Stimulated activated CD8-positive, alpha-beta memory T cell treated with anti-CD3 and anti-CD28 coated beads, Interleukin-12 subunit alpha, Interleukin-12 subunit beta, amount 100 ng/mL, for 4 hours (primary cell): ENCODE results near the gene ADIRF.
"Not testable (repeated sequence)": the region's sequence is repeated elsewhere in the genome, so short reads cannot be mapped to it uniquely, and the experiment has no call there.

Experiments used
- DNase-seq: peaks from one replicate; pipeline ENCODE4 v3.0.0-alpha.2; 2020; ENCODE audit warnings: low read depth

Gene ADIRF

DNA sequence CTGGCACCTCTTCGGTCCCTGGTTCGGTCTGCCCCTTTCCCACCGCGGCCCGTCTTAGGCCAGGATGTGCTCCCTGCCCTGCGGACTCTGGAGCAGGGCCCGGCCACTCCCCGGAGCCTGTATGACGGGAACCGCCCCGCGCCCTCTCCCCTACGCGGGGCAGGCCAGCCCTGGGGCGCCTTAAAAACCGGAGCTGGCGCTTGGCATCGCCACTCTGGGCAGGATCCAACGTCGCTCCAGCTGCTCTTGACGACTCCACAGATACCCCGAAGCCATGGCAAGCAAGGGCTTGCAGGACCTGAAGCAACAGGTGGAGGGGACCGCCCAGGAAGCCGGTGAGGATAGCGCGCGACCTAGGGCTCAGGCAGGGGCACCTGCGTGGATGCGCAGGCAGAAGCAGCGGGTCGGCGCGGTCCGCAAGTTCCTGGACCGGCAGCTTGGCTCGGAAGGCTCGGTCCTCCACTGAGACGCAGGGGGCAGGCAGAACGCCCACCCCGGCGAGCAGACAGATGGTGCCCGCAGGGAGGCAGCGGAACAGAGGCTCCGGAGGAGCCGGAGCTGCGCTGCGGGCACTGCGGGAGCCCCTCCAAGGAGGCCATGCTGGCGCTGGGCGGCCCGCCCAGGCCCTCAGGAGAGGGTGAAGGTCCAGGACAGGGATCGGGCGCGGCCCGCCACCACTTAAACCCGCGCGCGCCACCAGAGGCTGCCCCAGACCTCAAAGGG is at the start of gene ADIRF:
Gene ADIRF, plus strand, starts transcription at position 212 of the 723 bp plus-strand sequence. Its CDS starts 63 bp downstream, at position 275.
- no peak for DNase-seq

DNA sequence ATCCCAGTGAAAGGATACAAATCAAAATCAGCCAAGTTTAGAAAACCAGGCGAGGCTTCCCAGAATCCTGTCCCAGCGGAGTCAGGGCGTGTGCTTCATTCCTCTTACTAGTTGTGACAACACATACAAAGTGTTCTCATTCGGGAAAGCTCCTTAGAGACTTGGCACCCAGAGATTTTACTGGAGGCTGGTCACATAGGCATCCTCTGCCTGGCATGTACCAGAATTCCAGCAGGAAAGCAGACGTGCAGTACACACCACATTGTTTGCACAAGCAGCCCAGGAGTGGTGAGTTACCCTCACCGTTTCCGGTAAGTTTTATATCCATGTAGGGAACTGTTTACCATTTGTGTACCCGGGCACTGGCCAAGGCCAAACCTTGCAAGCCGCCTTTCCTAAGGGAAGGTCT is 45.7 kb upstream of the ADIRF start:
- DNase-seq, result no peak

DNA sequence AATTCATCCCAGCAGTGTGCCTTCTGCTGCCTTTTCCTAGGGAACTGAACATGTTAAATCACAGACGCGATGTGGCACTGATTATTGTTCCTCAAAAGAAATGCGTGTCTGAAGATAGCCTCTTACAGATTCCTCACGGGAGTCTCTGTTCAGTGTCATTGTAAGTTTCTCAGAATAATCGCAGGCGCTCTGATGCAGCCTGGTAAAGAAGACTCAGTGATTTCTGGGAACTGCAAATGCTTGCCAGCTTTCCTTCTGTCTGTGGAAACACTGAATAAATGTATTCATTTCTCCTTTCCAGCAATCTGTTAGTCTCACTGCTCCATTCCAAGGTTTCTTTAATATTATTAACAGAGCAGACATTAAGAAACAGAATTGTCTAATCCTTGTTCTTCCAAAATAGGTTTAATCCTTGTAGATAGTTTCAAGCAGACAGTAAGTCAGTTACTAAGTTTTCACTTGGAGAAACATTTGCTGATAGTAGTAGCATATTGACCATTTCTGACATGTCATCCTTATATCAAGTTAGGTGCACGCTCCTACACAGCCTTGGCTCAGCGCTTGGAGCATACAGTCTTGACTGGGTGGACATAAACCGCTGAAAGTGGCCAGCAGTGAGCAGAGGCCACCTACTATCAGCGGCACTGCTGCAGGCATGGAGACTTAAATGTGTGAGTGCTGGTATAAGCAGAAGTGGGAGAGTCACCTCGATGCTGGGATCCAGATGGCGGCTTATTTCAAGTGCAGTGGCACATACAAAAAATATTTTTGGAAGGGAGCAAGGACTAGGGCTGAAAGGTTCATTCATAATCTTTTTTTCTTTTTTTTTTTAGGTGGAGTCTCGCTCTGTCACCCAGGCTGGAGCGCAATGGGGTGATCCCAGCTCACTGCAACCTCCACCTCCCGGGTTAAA is 38.6 kb upstream of the ADIRF start:
- DNase-seq, result no peak

DNA sequence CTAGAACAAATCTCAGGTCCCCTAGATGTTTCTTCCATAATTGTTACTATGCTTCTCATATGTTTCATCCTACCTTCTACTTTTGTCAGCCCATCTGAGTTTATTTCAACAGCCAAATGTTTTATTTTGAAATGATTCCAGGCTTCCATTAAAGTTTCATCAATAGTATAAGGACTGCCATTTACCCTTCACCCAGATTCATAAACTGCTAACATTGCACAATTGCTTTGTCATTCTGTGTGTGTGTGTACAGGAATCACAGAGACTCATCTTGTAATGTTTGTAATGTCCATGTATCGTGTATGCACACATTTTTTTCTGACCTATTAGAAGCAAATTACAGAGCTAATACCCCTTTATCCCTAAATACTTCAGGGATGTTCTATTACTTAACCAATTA is 36.4 kb upstream of the ADIRF start:
- DNase-seq, result no peak

DNA sequence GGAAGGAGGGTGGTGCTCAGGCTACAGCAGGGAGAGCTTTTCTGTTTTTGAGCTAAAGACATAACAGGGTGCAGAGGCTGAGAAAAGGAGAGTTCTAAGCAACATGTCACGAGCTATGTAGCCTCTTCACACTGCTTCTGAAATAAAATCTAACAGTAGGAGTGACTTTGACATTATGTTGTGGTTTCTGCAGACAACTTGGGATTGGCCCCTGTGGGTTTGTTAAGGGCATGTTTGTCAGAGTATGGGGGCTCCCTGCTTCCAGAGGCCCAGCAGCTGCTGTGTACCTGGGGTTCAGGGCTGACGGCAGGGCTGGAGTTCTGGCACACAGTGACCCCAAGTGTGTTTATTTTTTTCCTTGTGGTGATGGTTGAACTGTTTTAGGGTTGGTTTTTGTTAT is 35.6 kb upstream of the ADIRF start:
- no peak for DNase-seq

DNA sequence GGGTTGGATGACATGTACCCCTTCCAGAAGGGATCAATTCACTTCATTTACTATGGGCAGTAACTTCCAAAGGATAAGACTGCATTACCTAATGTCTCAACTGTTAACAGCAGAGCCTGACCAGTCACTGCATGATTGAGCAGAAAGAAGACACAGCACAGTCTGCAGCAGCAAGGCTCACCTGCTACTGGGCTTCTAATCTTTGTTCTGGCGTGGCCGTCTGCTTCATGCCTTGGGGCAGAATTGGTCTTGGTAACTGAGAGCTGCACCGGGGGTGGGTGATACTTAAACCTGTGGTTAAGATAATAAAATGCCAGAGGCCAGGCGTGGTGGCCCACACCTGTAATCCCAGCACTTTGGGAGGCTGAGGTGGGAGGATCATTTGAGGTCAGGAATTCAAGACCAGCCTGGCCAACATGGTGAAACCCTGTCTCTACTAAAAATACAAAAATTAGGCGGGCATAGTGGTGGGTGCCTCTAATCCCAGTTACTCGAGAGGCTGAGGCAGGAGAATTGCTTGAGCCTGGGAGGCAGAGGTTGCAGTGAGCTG is 34.0 kb upstream of the ADIRF start:
- DNase-seq, result not testable (repeated sequence)

DNA sequence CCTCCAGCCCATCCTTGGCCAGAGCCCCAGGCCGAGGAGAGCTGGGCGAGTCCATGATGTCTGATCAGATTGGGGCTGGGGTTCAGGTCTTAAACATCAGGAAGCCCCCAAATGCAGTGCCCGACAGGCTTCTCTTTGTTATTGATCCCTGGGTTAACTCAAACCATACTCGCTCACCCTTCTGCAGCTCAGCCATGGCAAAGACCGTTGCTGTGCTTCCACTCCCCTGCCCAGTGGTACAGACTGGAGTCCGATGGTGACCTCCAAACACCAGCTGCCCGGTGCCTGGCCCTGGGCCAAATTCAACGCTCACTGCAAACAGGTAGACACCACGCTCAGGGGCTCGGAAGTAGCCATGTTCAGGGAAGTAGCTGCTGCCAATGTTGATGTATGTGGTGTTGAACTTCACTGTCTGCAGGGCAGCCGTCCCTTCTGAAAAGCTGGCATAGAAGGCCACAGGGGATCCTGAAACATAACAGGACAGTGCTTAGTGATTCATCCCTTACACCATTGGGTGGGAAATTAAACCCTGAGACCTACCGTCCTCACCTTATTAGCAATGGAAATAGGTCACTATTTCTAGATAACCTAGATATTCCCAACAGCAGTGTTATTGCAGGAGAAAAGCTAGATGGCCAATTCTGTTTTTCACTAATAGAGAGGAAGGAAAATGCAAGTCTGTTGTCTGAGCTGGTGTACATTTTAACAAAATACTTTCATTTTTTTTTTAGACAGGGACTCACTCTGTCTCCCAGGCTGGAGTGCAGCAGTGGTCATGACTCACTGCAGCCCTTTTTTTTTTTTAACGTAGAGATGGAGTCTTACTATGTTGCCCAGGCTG is 31.4 kb upstream of the ADIRF start:
- DNase-seq, result no peak

DNA sequence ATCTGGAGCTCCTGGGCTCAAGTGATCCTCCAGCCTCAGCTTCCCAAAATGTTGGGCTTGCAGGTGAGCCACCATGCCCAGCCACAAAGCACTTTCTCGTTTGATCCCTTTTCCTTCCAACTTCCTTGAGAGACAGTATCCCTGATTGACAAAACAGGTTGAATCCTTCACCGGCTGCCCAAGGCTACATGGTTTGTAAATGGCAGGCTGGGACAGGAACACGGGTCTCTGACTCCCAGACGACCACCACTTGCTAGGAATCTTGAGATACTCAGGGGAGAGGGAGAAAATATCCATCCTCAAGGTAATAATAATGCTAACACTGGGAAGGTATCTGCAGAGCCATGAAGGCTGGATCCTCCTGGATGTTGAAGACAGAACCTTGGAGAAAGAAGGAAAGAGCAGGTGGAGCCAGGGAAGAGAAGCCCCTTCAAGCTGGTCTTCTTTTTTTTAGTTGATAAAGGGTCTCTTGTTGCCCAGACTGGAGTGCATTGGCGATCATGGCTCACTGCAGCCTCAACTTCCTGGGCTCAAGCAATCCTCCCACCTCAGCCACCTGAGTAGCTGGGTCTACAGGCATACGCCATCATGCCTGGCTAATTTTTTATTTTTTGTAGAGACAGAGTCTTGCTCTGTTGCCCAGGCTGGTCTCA is 30.7 kb upstream of the ADIRF start:
- no peak for DNase-seq

DNA sequence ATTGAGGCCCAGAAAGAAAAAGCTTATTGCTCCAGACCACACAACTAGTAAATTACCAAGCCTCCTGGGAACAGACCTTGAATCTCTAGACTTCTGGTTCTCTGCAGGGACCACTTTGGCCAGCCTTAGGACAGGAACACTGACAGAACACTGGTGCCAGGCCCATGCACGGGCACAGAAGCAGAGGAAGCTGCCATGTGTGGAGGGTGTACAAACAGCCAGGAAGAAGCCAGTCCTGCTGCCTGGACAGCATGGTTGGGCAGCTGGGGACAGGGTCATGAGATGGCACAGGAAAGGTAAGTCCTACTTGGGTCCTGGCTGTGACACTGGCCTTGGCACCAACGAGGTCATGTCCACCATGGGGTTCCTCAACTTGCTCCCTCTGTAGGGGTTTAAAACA is 30.0 kb upstream of the ADIRF start:
- no peak for DNase-seq

DNA sequence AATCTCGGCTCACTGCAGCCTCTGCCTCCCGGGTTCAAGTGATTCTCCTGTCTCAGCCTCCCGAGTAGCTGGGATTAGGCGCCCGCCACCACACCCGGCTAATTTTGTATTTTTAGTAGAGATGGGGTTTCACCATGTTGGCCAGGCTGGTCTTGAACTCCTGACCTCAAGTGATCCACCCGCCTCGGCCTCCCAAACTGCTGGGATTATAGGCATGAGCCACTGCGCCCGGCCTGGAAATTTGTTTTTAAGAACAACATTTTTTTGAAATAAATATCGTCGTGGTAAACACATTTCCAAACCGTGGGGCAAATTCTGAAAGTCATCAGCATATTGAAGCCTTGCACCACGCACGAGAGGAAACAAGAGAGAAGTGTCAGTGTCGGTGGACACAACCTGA is 28.2 kb upstream of the ADIRF start:
- not testable (repeated sequence) for DNase-seq

DNA sequence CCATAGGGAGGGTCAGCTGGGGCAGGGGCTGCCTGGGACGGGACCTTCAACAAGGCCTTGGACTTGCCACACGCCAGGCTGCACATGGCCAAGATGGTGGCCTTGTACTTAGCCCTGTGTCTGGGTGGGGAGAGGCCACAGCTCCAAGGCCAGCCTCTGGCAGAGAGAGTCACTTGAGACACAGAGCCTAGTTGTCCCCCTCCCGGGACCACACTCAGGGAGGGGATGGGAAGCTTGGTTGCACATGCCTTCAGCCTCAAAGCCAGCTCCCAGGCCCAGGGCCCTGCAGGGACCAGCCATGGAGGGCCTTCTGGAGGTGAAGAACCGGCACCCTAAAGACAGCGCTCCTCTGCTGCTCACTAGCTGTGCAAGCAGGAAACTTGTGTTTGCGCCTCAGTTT is 27.6 kb upstream of the ADIRF start:
- no peak for DNase-seq

DNA sequence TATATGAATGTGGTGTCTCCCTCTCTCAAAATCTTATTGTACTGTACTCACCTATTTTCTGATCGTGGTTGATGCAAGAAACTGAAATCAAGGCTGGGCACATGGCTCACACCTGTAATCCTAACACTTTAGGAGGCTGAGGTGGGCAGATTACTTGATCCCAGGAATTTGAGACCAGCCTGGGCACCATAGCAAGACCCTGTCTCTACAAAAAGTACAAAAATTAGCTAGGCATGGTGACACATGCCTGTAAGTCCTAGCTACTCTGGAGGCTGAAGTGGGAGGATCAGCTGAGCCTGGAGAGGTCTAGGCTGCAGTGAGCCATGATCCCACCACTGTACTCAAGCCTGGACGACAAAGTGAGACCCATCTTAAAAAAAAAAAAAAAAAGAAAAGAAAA is 26.9 kb upstream of the ADIRF start:
- DNase-seq, result no peak

DNA sequence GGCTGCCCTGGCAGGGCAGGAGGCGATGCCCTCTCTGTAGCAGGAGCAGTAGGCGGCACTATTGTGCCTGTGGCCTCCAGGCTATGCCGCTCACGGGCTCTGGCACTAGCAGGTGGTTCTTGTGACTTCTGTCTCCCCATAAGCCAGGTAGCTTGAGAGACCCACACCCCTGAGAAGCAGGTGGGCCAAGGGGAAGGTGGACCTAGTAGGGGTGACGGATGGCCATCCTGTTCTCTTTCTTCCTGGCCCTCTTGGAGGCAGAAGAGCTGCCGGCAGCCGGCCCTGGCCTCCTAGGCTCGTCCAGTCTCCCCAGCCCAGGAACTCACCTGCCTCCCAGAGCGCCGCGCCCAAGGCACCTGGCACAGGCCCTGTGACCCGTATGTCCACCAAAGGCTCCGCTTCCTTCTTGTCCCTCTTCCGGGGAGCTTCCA is 26.3 kb upstream of the ADIRF start:
- no peak for DNase-seq

DNA sequence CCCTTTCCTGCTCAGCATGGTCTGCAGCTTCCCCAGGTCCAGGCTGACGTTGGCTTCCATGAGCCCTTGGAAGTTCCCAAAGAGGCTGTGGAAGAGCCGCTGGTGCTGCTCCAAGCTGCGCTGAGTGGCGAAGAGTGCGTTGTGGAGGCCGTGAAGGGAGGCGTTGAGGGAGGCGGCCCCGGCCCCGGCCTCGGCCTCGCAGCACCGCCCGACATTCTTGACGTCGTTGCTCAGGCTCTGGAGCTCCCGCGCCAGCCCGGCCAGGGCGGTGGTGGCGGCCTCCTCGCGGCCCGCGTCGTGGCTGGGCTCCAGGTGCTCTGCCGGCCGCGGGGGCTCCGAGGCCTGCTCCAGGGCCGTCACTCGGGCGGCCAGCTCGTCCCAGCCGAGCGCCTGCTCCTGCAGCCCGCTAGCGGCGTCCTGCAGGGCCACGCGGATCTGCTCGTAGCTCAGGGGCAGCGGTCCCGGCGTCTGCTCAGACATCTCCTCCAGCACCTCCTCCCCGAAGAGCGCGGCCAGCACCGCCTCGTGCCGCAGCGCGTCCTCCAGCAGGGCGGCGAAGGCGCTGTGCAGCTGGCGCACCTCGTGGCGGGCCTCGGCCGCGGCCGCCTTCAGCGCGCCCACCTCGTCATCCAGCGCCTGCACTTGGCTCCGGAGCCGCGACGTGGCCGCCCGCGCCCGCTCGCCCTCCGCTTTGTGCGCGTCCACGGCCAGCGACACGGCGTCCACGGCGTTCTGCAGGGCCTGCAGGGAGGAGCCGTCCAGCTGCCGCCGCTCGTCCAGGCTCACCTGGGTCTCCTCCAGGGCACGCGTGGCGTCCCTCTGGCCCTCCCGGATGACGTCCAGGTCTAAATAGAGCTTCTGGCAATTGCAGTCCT is 25.6 kb upstream of the ADIRF start:
- DNase-seq, result no peak

DNA sequence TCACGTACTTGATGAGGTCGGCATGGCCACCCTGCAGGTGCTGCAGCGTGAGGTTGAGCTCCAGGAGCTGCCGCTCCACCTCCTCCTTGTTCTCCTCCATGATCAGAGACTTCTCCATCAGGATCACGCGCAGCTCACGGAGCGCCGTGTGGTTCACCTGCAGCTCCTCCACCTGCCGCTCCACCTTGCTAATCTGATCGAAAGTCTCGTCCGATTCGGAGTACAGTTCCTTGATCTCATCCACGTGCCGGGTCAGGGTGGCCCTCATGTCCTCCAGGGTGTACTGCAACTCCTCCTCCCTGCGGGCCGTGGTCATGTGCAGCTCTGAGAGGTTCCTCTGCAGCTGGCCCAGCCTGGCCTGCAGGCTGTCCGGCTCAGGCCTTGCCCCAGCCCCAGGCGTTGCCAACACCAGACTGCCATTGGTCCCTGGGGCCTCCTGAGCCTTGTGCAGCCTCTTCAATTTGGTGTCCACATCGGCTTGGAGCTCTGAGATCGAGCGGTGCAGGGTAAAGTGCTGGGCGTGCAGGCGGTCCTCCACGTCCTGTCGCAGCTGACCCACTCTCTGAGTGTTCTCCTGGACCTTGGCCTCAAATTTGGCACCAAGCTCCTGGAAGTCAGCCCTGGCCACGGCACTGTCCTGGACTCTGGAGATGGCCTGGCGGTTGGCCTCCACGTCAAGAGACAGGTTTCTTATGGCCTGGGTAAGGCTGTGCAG is 24.8 kb upstream of the ADIRF start:
- no peak for DNase-seq

DNA sequence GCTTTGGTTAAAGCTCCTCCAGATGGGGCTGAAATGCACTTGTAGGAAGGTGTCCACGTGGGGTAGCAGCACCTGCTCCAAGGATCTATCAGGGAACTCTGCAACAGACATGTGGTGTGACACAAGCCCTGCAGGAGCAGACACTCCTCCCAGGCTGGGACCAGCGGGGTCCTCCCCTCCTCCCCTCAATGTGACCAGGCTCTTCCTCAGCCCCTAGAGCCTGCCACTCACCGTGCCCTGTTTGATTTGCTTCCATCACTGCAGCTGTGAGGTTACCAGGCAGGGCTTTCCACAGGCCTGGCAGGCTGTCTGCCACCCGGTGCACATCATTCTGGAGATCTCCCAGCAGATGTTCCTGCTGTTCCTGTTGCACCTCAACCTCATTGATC is 24.3 kb upstream of the ADIRF start:
- DNase-seq, result no peak

DNA sequence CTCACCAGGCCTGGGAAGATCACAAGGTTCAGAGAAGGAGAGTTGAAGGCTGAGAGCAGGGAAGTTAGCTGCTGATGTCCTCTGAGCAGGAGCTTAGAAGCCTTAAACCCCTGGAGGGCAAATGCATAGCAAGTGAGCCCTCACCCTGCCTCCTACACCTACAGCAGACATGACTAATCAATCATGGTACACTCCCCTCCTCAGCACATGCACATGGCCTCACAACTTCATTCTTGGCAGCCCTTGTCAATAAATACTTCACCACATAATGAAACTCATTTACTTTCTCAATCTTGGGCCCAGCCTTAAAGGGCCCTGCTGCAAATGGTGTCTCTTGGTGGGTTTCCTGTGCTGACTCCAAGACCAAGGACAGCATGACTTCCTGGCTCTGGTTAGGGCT is 23.8 kb upstream of the ADIRF start:
- no peak for DNase-seq

DNA sequence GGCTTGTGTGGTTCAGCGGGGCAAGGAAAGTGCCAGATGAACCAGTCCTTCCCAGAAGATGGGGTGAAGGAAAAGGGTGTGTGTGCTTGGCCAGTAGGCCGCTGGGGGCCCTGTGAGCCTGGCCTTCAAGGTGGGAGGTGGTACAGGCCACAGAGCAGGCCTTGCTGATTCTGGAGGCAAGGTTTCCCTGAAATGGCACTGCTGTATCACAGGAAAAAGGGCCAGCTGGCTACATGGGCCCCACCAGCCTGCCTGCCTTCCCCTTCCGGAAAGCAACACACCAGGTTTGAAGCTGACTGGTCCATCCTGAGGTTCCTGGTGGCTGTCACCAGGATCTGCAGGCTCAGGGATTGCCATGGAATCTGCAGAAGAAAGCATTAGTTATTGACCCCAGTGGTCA is 23.4 kb upstream of the ADIRF start:
- no peak for DNase-seq

DNA sequence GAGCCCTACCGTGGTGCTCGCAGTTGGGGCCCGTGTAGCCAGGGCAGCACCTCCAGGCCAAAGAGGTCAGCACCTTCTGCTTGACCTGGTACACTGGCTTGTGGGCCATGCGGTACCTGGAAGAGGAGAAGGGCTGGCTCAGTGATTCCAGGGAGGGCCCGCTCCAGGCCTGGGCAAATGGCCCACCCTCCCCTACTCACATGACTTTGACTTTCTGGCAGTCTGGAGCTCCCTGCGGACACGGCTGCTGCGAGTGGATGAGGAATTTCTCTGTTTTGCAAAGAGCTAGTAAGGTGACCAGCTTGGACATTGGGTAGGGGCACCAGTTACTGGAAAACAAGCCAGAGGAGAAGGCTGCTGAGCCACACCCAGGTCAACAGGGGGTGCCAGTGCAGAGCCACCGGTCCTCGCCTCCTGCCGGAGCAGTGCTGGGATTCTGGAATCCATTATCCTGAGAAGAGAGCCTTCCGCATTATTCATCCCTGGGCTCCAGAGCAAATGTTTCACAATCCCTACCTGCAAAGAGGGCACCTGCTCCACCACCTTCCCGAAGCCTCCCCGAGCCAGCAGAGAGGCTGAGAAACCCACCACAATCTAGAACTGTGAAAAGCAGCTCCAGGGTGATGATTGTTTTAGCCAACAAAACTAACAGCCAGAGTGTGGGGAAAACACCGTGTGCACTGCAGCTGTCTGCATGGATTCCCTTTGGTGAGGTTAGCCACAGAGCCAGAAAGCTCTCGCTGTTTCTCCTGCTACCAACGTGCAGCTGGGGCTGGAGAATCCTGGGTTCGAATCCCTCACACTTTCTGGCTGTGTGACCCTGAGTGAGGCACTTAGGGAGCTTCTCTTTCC is 22.7 kb upstream of the ADIRF start:
- no peak for DNase-seq
